Loucy (cell line): ENCODE results near the gene NCKIPSD.
"Not testable (repeated sequence)": the region's sequence is repeated elsewhere in the genome, so short reads cannot be mapped to it uniquely, and the experiment has no call there.

Experiments used
- EZH2phosphoT487 ChIP-seq: fragments of 200-600 bp; IDR thresholded peaks from 2 replicates; pipeline ENCODE4 v1.6.1; 2018; ENCODE audit warnings: antibody characterized with exemption, mild to moderate bottlenecking, moderate library complexity, borderline replicate concordance
- TF ChIP-seq, protein P1 (sequence below): fragments of 200-600 bp; sonication (generic); conservative IDR thresholded peaks from 2 replicates; pipeline ENCODE4 v1.5.1; 2014; ENCODE audit warnings: mild to moderate bottlenecking, antibody characterized with exemption, low read length

DNA sequence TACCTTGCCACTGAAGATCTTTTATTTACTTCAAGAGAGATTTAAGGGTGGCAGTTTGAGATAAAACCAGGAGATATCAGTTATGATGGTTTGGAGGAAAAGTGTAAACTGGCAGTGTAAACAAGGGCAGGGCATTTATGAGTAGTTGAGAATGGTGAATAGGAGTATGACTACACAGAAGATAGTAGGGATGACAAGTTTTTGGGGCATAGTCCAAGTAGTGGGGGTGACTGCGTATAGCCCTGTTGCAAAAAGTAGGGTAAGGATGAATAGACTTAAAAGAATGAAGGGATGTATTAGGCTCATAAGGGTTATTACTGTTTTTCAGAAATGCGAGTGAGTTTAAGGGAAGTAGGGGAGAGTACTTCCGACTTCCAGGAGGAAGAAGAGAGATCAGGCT is 37.6 kb upstream of the NCKIPSD start:
- TF ChIP-seq, protein P1, sequence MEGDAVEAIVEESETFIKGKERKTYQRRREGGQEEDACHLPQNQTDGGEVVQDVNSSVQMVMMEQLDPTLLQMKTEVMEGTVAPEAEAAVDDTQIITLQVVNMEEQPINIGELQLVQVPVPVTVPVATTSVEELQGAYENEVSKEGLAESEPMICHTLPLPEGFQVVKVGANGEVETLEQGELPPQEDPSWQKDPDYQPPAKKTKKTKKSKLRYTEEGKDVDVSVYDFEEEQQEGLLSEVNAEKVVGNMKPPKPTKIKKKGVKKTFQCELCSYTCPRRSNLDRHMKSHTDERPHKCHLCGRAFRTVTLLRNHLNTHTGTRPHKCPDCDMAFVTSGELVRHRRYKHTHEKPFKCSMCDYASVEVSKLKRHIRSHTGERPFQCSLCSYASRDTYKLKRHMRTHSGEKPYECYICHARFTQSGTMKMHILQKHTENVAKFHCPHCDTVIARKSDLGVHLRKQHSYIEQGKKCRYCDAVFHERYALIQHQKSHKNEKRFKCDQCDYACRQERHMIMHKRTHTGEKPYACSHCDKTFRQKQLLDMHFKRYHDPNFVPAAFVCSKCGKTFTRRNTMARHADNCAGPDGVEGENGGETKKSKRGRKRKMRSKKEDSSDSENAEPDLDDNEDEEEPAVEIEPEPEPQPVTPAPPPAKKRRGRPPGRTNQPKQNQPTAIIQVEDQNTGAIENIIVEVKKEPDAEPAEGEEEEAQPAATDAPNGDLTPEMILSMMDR, result not testable (repeated sequence)
- not testable (repeated sequence) for TF ChIP-seq EZH2phosphoT487
